ENCODE results near the gene CELA3A.

The CELA3A gene

DNA sequence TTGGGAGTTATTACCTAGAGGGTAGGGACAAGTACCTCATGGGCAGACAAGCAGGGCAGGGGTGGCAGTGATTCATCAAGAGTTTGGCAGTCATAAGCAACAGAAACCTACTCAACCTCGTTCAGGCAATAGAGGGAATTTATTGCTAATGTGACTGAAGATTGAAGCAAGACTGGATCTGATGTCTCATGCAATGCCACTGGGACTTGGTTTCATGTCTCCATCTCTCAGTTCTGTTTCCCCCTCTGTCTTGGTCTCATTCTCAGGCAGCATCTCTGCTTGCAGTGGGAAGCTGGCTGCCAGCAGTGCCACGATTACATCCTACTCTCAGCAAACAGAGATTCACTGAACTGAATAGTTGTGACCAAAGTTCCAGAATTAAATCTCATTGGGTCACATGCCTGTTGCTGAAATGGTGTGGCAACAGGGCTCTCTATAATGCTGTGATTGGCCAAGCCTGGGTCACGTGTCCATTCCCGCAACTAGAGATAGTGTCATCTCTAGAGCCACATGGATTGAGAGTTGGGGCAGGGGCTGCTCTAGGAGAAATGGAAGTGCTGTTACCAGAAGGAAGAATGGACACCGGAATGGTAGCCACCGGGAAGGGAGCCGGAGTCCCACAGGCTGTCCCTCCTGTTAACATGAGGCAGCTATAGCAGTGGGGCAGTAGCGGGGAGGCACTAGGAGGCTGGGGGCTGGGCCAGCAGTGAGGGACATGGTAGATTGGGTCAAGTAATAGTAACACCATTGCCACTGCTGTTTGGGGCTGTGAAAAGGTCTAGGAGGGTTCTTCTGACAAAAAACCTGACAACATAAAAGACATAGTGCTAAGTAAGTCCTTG is 47.1 kb downstream of the CELA3A start:
- peak overlapping the region; percentile 79 to 94 for H3K27ac Mint-ChIP-seq
- DNase-seq (peak in 1 of 2 donors; percentile 57), ATAC-seq (peak; percentile 60)
- H3K4me1 Mint-ChIP-seq = peaks cover 64% of the 10 kb centered on the region
- H3K9me3 Mint-ChIP-seq = peaks cover 6 to 8% of the 10 kb centered on the region in 2 donors
- H3K27me3 Mint-ChIP-seq = no peaks in the 10 kb centered on the region
- peak overlapping the region; percentile 48 to 67 for H3K4me3 Mint-ChIP-seq

DNA sequence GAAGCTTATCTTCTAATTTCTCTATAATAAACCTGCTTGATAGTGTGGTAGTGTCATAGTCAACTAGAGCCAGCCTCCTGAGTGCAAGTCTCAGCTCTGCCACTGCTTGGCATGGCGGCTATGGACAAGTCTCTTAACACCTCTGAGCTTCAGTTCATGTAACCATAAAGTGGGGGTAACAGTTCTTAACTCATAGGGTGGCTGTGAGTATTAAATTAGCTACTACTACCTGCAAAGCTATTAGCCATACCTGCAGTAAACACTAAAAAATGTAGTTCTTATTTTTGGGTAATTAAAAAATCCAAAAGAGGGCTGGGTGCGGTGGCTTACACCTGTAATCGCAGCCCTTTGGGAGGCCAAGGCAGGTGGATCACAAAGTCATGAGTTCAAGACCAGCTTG is 48.9 kb downstream of the CELA3A start:
- Mint-ChIP-seq H3K4me1 (peaks cover 67% of the 10 kb centered on the region), H3K9me3 (peaks cover 3 to 4% of the 10 kb centered on the region in 2 donors), H3K4me3 (no peak overlapping the region), H3K27me3 (no peaks in the 10 kb centered on the region), H3K27ac (no peak overlapping the region)
- ATAC-seq (no peak), DNase-seq (no peak)

DNA sequence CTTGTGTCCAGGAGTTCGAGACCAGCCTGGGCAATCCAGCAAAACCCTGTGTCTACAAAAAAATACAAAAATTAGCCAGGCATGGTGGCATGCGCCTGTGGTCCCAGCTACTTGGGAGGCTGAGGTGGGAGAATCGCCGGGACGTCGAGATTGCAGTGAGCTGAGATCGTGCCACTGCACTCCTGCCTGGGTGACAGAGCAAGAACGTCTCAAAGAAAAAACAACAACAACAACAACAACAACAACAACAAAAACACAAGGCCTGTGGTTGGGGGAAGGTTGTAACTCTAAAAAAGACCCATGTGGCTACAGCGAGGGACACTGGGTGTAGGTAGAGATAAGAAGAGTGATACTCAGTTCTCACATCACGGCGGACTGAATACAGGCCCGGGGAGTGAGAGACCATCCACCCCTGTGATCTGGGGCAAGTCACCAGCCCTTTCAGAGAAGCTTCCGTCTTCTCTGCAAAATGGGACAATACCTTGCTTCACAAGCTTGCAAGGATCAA is 50.2 kb downstream of the CELA3A start:
- ATAC-seq (no peak), DNase-seq (no peak)
- H3K27ac Mint-ChIP-seq = peak overlapping the region; percentile 52 to 99
- H3K9me3 Mint-ChIP-seq = no peaks in the 10 kb centered on the region
- peak overlapping the region; percentile 87 to 96 for H3K4me3 Mint-ChIP-seq
- H3K27me3 Mint-ChIP-seq = no peaks in the 10 kb centered on the region
- peaks cover 74% of the 10 kb centered on the region for H3K4me1 Mint-ChIP-seq

DNA sequence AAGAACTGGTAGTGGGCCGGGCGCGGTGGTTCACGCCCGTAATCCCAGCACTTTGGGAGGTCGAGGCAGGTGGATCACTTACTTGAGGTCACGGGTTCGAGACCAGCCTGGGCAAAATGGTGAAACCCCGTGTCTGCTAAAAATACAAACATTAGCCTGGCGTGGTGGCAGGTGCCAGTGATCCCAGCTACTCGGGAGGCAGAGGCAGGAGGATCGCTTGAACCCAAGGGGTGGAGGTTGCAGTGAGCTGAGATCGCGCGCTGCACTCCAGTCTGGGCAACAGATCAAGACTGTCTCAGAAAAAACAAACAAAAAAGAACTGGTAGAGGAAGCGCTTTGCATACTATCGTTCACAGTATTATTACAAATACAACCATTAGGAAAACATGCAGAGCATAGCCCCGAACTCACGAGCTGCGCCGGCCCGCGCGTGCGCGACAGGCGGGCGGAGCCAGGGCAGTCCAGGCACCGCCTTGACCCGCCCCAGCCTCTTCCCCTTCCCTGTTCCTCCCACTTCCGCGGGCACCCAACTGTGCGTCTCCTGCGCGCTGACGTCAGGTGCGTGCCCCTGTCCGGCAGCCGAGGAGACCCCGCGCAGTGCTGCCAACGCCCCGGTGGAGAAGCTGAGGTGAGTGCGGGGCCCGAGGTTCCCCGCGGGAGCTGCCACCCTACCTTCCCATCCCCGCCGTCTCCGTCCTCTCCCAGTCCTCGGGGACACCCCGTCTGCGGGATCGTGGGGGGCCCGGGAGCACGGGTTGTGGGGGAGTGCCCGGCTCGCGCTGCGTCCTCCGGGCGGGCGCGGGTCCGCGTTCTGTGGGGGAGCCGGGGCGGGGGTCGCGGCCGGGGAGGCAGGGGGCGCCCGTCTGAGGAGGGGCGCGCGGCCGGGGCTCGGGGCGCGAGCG is 50.9 kb downstream of the CELA3A start, which contains the start of gene CDC42:
CDC42 (plus strand) TSS at position 595 of the 902 bp plus-strand sequence. CDS start 25,770 bp downstream, outside the sequence.
- Mint-ChIP-seq H3K27ac (peak within 1 kb of the TSS; percentile 98 to 99), H3K9me3 (no peaks in the 10 kb centered on the region), H3K27me3 (no peaks in the 10 kb centered on the region), H3K4me3 (peak within 1 kb of the TSS; percentile 93 to 96), H3K4me1 (peaks cover 74% of the 10 kb centered on the region)
- peak; percentile 92 for ATAC-seq
- peak; percentile 96 to 98 for DNase-seq

DNA sequence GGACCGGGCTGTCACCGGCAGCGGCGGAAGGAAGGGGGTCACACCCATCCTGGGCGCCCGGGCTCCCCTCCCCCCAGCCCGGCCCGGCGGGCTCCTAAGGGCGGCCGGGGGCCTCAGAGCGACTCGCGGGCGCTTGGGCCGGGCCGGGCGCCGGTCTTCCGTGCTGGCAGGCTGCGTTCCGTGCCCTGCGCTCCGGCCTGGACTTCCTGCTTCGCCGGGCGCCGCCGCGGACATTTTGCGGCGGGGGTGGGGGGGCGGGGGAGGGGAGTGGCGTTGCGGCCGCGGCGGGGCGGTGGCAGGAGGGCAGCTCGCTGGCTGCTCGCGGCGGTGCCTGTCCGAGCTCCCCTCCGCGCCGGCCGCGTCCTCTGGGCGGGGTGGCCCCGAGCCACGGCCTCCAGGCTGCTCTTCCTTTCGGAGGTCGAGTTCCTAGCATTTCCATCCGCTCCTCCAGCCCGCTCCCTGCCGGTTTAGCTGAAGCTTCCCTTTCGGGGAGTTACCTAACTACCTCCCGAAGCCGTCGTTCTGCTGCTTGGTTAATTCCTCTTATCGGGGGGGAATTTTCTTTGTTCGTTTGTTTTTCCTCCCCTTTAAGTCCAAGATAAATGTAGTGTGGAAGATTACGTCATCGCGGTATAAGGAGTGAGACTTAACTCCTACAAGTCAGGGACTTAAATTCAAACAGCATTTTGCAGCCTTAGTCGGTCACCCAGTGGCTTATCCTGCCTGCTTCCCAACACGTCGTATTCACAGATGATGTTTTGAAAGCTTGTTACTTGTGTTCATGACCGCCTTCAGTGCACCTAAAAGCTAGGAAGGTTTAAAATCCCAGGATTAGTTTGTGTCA is 51.8 kb downstream of the CELA3A start:
- Mint-ChIP-seq H3K9me3 (no peaks in the 10 kb centered on the region), H3K27me3 (no peaks in the 10 kb centered on the region), H3K4me3 (peak overlapping the region; percentile 92 to 93), H3K27ac (peak overlapping the region; percentile 98), H3K4me1 (peaks cover 74% of the 10 kb centered on the region)
- DNase-seq (peak; percentile 59 to 61), ATAC-seq (peak; percentile 51)

GRCh38 chr1:22053861-22054770 is 52.7 kb downstream of the CELA3A start:
- DNase-seq = no peak
- peaks cover 66% of the 10 kb centered on the region for H3K4me1 Mint-ChIP-seq
- peak; percentile 29 for ATAC-seq
- H3K4me3 Mint-ChIP-seq = peak overlapping the region; percentile 92 to 93
- no peaks in the 10 kb centered on the region for H3K9me3 Mint-ChIP-seq
- H3K27ac Mint-ChIP-seq = peak overlapping the region; percentile 98
- H3K27me3 Mint-ChIP-seq = no peaks in the 10 kb centered on the region

DNA sequence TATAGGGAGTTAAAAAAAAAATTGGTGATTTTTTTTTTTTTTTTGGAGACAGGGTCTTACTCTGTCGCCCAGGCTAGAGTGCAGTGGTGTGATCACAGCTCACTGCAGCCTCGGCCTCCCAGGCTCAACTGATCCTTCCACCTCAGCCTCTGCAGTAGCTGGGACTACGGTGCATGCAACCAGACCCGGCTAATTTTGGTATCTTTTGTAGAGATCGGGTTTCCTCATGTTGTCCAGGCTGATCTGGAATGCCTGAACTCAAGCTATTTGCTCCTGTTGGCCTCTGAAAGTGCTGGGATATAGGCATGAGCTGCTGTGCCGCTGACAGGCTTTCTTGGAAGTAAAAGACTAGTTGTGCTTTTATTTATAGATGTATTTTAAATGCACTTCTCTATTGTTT is 54.0 kb downstream of the CELA3A start:
- Mint-ChIP-seq H3K4me3 (peak overlapping the region; percentile 75 to 78), H3K4me1 (peaks cover 75% of the 10 kb centered on the region), H3K27ac (peak overlapping the region; percentile 54 to 61), H3K27me3 (no peaks in the 10 kb centered on the region), H3K9me3 (no peaks in the 10 kb centered on the region)
- DNase-seq (no peak), ATAC-seq (no peak)

GRCh38 chr1:22056043-22056442 is 54.6 kb downstream of the CELA3A start:
- Mint-ChIP-seq H3K4me1 (peaks cover 81% of the 10 kb centered on the region), H3K9me3 (no peaks in the 10 kb centered on the region), H3K27me3 (no peaks in the 10 kb centered on the region), H3K27ac (no peak overlapping the region), H3K4me3 (peak overlapping the region; percentile 54 to 77)
- DNase-seq = no peak
- ATAC-seq = no peak

- ATAC-seq (no peak), DNase-seq (no peak)
- Mint-ChIP-seq H3K9me3 (no peaks in the 10 kb centered on the region), H3K4me1 (peaks cover 81% of the 10 kb centered on the region), H3K27ac (peak overlapping the region; percentile 50 to 80), H3K4me3 (peak overlapping the region; percentile 45 to 61), H3K27me3 (no peaks in the 10 kb centered on the region)
Measured at GRCh38 chr1:22056936-22057335, 55.5 kb downstream of the CELA3A start.

DNA sequence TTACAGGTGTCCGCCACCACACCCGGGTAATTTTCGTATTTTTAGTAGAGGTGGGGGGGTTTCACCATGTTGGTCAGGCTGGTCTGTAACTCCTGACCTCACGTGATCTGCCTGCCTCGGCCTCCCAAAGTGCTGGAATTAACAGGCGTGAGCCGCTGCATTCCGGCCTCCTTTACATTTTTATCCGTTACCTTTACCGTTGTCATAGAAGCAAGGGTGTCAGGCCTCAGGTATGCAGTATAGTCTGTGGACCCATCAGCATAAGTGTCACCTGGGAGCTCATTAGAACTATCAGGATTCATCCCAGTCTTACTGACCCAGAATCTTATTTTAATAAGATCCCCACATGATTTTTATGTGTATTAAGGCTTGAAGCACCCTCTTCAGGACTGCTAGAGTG is 56.4 kb downstream of the CELA3A start:
- Mint-ChIP-seq H3K4me1 (peaks cover 84% of the 10 kb centered on the region), H3K27me3 (no peaks in the 10 kb centered on the region), H3K27ac (no peak overlapping the region), H3K9me3 (no peaks in the 10 kb centered on the region), H3K4me3 (peak overlapping the region in 1 of 2 donors; percentile 61)
- ATAC-seq = no peak
- DNase-seq = no peak
